Ishikawa (cell line): Measurements from ENCODE around the gene CTLA4.

Experiments
- CEBPB ChIP-seq: IDR thresholded peaks from 2 replicates; pipeline ENCODE4 v1.6.1; 2012
- CREB1 ChIP-seq: IDR thresholded peaks from 2 replicates; pipeline ENCODE4 v1.6.1; 2012; ENCODE audit warnings: low read depth
- EGR1 ChIP-seq: IDR thresholded peaks from 2 replicates; pipeline ENCODE4 v1.6.1; 2012
- EP300 ChIP-seq: IDR thresholded peaks from 2 replicates; pipeline ENCODE4 v1.6.1; 2012; ENCODE audit warnings: borderline replicate concordance
- FOXM1 ChIP-seq: IDR thresholded peaks from 2 replicates; pipeline ENCODE4 v1.6.1; 2012; ENCODE audit warnings: low read depth, borderline replicate concordance
- MAX ChIP-seq: IDR thresholded peaks from 2 replicates; pipeline ENCODE4 v1.6.1; 2012
- NFIC ChIP-seq: IDR thresholded peaks from 2 replicates; pipeline ENCODE4 v1.6.1; 2012
- RAD21 ChIP-seq: IDR thresholded peaks from 2 replicates; pipeline ENCODE4 v1.6.1; 2012; ENCODE audit warnings: low read depth
- REST ChIP-seq: IDR thresholded peaks from 2 replicates; pipeline ENCODE4 v1.6.1; 2012; ENCODE audit warnings: low read depth, mild to moderate bottlenecking
- TAF1 ChIP-seq: IDR thresholded peaks from 2 replicates; pipeline ENCODE4 v1.6.1; 2012; ENCODE audit warnings: low read depth, mild to moderate bottlenecking
- TCF12 ChIP-seq: IDR thresholded peaks from 2 replicates; pipeline ENCODE4 v1.6.1; 2012; ENCODE audit warnings: low read depth
- TEAD4 ChIP-seq: IDR thresholded peaks from 2 replicates; pipeline ENCODE4 v1.6.1; 2012
- USF1 ChIP-seq: IDR thresholded peaks from 2 replicates; pipeline ENCODE4 v1.6.1; 2012
- YY1 ChIP-seq: IDR thresholded peaks from 2 replicates; pipeline ENCODE4 v1.6.1; 2012; ENCODE audit warnings: low read depth
- ZBTB7A ChIP-seq: IDR thresholded peaks from 2 replicates; pipeline ENCODE4 v1.6.1; 2012; ENCODE audit warnings: low read depth

CTLA4 gene

GRCh38 chr2:203823173-203823572, 44.4 kb upstream of the CTLA4 start:
- TF ChIP-seq MAX: no peak
- TF ChIP-seq RAD21: no peak
- no peak for TF ChIP-seq CEBPB
- no peak for TF ChIP-seq CREB1
- TF ChIP-seq USF1: no peak
- TF ChIP-seq NFIC: no peak
- TF ChIP-seq EP300: no peak
- TF ChIP-seq FOXM1: no peak
- TF ChIP-seq ZBTB7A: no peak
- TF ChIP-seq TCF12: no peak
- TF ChIP-seq EGR1: no peak
- no peak for TF ChIP-seq YY1
- TF ChIP-seq TAF1: no peak

GRCh38 chr2:203824057-203824456, 43.5 kb upstream of the CTLA4 start:
- TF ChIP-seq TAF1 (no peak), REST (no peak), FOXM1 (no peak), USF1 (no peak), TEAD4 (no peak), TCF12 (no peak), MAX (no peak)

- no peak for TF ChIP-seq ZBTB7A
- no peak for TF ChIP-seq EP300
- TF ChIP-seq TEAD4: no peak
- no peak for TF ChIP-seq NFIC
- TF ChIP-seq FOXM1: no peak
- TF ChIP-seq EGR1: no peak
- TF ChIP-seq USF1: no peak
- no peak for TF ChIP-seq MAX
- TF ChIP-seq CREB1: no peak
- TF ChIP-seq TCF12: no peak
- TF ChIP-seq TAF1: no peak
- TF ChIP-seq CEBPB: no peak
- no peak for TF ChIP-seq REST
- no peak for TF ChIP-seq YY1
- no peak for TF ChIP-seq RAD21
Measured at GRCh38 chr2:203824603-203825002, 43.0 kb upstream of the CTLA4 start.

GRCh38 chr2:203826704-203827103, 40.9 kb upstream of the CTLA4 start:
- TF ChIP-seq ZBTB7A (no peak), FOXM1 (no peak), REST (no peak), CEBPB (no peak), TCF12 (no peak), EGR1 (no peak)
